Measurements from ENCODE around the gene OR6S1. TPM values are rescaled to one million over a fixed set of nuclear protein-coding genes. Genes with fewer than 3 reads are reported as not detected.

OR6S1 gene
- total RNA-seq, 2 donors from 2014 or later, result not detected

GRCh38 chr14:20659813-20660395 is 18.4 kb upstream of the OR6S1 start:
- Histone ChIP-seq H3K9me3 (no peaks in the 10 kb centered on the region), H3K4me1 (replicated peaks) (no peaks in the 10 kb centered on the region), H3K4me3 (no peak overlapping the region), H3K27ac (no peak overlapping the region), H3K27me3 (replicated peaks; ENCODE audit: insufficient read depth) (no peaks in the 10 kb centered on the region), H3K36me3 (no peaks in the 10 kb centered on the region)
- WGBS, result 68% methylated on average over 26 of the region's 26 CpGs
- DNase-seq (ENCODE audit: low spot score), result no peak
- intact Hi-C loops (cut with DNase I), result no loop called here
- TF ChIP-seq CTCF (IDR thresholded peaks at IDR 0.05), result no peak
- TF ChIP-seq POLR2A (IDR thresholded peaks at IDR 0.05), result no peak
- no peak for TF ChIP-seq POLR2AphosphoS5 (IDR thresholded peaks at IDR 0.05)

GRCh38 chr14:20659336-20659735 is 17.8 kb upstream of the OR6S1 start:
- TF ChIP-seq POLR2A (IDR thresholded peaks at IDR 0.05), result no peak
- TF ChIP-seq CTCF (IDR thresholded peaks at IDR 0.05), result no peak
- TF ChIP-seq POLR2AphosphoS5 (IDR thresholded peaks at IDR 0.05), result no peak
- intact Hi-C loops (cut with DNase I), result no loop called here
- Histone ChIP-seq H3K36me3 (no peaks in the 10 kb centered on the region), H3K4me1 (replicated peaks) (no peaks in the 10 kb centered on the region), H3K9me3 (no peaks in the 10 kb centered on the region), H3K27me3 (replicated peaks; ENCODE audit: insufficient read depth) (no peaks in the 10 kb centered on the region), H3K4me3 (no peak overlapping the region), H3K27ac (no peak overlapping the region)
- 82% methylated on average over 6 of the region's 6 CpGs for WGBS
- no peak for DNase-seq (ENCODE audit: low spot score)

GRCh38 chr14:20658246-20658645 is 16.8 kb upstream of the OR6S1 start:
- TF ChIP-seq POLR2A (IDR thresholded peaks at IDR 0.05) (no peak), POLR2AphosphoS5 (IDR thresholded peaks at IDR 0.05) (no peak), CTCF (IDR thresholded peaks at IDR 0.05) (no peak)
- H3K27ac ChIP-seq, result no peak overlapping the region
- no peaks in the 10 kb centered on the region for H3K9me3 ChIP-seq
- H3K36me3 ChIP-seq, result no peaks in the 10 kb centered on the region
- intact Hi-C loops (cut with DNase I), result no loop called here
- DNase-seq (ENCODE audit: low spot score), result no peak
- H3K4me3 ChIP-seq, result no peak overlapping the region
- H3K4me1 ChIP-seq (replicated peaks), result no peaks in the 10 kb centered on the region
- H3K27me3 ChIP-seq (replicated peaks; ENCODE audit: insufficient read depth), result peaks cover 3% of the 10 kb centered on the region
- WGBS, result 80% methylated on average over 3 of the region's 3 CpGs

- no peak for DNase-seq (ENCODE audit: low spot score)
- WGBS, result 32% methylated on average over 28 of the region's 28 CpGs
- TF ChIP-seq POLR2A (IDR thresholded peaks at IDR 0.05), result no peak
- TF ChIP-seq POLR2AphosphoS5 (IDR thresholded peaks at IDR 0.05), result no peak
- TF ChIP-seq CTCF (IDR thresholded peaks at IDR 0.05), result no peak
- H3K27me3 ChIP-seq (replicated peaks; ENCODE audit: insufficient read depth), result peaks cover 3% of the 10 kb centered on the region
- H3K27ac ChIP-seq, result no peak overlapping the region
- intact Hi-C loops (cut with DNase I), result no loop called here
- no peaks in the 10 kb centered on the region for H3K4me1 ChIP-seq (replicated peaks)
- no peak overlapping the region for H3K4me3 ChIP-seq
- H3K9me3 ChIP-seq, result no peaks in the 10 kb centered on the region
- H3K36me3 ChIP-seq, result no peaks in the 10 kb centered on the region
Observed at GRCh38 chr14:20657216-20658211, 16.0 kb upstream of the OR6S1 start.
